ENCODE results near the gene GEMIN7.
"Not testable (repeated sequence)": the region's sequence is repeated elsewhere in the genome, so short reads cannot be mapped to it uniquely, and the experiment has no call there.

DNA sequence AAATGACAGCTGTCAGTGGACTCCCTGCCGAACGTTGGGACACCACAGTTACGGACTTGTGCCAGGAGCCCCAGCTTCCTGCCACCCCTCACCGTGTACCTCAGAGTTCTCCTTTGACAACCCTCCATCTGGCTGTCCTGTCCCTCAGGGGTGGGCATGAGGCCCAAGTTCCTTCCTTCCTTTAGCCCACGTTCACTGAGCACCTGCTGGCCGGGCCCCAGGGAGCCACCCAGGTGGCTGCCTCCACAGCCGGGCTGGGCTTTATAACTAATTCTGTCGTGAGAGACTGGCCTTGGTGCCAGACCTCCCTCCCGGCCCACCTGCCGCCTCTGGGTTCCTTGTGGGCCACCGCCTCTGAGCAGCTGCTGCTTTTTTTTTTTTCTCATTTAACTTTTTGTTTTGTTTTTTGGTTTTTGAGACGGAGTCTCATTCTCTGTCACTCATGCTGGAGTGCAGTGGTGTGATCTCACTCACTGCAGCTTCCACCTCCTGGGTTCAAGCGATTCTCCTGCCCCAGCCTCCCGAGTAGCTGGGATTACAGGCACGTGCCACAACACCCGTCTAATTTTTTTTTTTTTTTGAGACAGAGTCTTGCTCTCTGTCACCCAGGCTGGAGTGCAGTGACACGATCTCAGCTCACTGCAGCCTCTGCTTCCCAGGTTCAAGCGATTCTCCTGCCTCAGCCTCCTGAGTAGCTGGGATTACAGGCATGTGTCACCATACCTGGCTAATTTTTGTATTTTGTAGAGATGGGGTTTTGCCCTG, 39.7 kb downstream of the GEMIN7 start:
- TF ChIP-seq FOS (IDR thresholded peaks at IDR 0.05; ENCODE audit: low read depth, low read length); MXI1 (IDR thresholded peaks at IDR 0.05; ENCODE audit: borderline replicate concordance, low read depth, low read length); SMC3 (IDR thresholded peaks at IDR 0.05; ENCODE audit: low read depth, low read length); MAZ (IDR thresholded peaks at IDR 0.05; ENCODE audit: borderline replicate concordance, low read depth, low read length); RFX5 (IDR thresholded peaks at IDR 0.05; ENCODE audit: low read depth, low read length); POLR2A (IDR thresholded peaks at IDR 0.05; ENCODE audit: low read depth, low read length); CEBPB (IDR thresholded peaks at IDR 0.05; ENCODE audit: low read depth, low read length); NFE2L2 (IDR thresholded peaks at IDR 0.05; ENCODE audit: low read depth, low read length); RAD21 (IDR thresholded peaks at IDR 0.05; ENCODE audit: low read length): not testable (repeated sequence)
- TF ChIP-seq, protein P1, sequence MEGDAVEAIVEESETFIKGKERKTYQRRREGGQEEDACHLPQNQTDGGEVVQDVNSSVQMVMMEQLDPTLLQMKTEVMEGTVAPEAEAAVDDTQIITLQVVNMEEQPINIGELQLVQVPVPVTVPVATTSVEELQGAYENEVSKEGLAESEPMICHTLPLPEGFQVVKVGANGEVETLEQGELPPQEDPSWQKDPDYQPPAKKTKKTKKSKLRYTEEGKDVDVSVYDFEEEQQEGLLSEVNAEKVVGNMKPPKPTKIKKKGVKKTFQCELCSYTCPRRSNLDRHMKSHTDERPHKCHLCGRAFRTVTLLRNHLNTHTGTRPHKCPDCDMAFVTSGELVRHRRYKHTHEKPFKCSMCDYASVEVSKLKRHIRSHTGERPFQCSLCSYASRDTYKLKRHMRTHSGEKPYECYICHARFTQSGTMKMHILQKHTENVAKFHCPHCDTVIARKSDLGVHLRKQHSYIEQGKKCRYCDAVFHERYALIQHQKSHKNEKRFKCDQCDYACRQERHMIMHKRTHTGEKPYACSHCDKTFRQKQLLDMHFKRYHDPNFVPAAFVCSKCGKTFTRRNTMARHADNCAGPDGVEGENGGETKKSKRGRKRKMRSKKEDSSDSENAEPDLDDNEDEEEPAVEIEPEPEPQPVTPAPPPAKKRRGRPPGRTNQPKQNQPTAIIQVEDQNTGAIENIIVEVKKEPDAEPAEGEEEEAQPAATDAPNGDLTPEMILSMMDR (conservative IDR thresholded peaks at IDR 0.05; ENCODE audit: low read depth, low read length): not testable (repeated sequence)
